ENCODE data around the gene ZDHHC8.

The ZDHHC8 gene

GRCh38 chr22:20130731-20131596, 640 bp upstream of the ZDHHC8 start:
- no peak for DNase-seq

DNA sequence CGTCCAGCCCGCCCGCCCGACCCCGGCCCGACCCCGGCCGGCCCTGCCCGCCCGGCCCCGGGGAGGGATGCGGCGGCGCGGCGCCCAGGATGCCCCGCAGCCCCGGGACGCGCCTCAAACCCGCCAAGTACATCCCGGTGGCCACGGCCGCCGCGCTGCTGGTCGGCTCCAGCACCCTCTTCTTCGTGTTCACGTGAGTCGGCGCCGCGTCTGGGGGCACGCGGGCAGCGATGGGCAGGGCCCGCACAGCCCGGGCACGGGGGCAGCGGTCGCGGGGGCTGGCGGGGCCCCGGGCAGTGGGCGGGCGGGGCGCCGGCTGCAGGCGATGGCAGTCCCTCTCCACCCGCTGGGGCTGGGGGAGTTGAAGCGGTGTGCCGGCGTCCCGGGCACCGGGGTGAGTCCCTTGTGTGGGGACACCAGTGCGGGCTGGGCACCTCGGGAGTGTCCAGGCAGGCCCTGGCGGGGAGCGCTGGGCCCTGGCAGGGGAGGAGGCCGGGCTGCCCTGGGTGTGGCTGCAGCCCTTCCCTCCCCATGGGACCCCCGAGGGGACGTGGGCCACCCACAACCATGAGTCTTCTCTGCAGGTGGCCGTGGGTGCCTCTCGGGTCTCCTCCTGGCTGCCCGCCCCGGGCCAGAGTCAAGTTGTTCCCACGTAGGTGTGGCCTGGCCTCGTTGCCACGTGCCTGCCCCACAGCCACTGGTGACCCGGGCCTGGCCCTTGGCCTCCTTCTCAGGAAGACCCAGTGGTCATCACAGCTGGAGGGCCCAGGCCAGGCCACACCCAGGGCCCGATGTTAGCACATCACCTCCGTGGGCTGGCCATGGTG, 468 bp downstream of the ZDHHC8 start:
- DNase-seq: no peak

DNA sequence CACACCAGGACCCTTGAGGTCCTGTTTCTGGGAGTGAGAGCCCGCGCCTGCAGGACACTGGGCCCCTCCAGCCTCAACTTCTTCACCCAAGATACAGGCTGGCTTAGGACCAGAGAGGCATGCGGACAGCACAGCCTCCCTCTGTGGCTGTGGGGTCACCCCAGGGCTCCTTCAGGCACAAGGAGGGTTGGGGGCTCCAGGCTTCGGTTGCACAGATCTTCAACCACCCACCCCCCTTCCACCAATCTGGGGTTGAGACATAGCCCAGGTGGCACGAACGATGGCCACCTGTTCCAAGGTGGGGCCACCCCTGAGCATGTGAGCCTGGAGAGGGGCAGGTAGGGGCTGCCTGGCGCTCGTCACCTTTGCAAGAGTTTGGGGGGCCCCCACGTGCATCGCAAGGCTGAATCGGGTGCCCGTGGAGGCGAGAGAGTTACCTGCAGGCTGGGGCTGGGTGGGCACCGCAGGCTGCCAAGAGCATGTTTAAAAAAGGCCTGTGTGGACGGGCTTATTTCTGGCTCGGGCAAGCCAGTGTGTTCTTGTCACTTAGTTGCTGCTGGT, 1.2 kb downstream of the ZDHHC8 start:
- no peak for DNase-seq

GRCh38 chr22:20133930-20134549, 2.4 kb downstream of the ZDHHC8 start:
- no peak for DNase-seq

DNA sequence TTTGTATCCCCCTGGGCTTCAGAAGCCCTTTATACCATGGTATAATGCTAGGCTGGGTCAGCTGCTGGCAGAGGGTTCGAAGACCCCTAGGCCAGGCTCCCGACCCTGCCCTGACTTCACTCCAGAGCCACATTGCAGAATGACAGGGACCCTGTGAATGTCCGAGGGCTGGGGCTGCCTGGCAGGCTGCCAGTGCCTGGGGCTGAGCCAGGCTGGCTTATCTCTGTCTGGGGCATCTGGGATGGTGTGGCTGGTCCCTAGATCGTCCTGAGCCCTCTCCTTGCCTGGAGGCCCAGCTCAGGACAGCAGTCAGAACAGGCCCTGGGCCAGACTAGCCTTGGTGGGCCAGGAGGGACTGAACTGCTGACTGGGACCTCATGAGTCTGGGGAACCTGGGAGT, 3.7 kb downstream of the ZDHHC8 start:
- DNase-seq: no peak

DNA sequence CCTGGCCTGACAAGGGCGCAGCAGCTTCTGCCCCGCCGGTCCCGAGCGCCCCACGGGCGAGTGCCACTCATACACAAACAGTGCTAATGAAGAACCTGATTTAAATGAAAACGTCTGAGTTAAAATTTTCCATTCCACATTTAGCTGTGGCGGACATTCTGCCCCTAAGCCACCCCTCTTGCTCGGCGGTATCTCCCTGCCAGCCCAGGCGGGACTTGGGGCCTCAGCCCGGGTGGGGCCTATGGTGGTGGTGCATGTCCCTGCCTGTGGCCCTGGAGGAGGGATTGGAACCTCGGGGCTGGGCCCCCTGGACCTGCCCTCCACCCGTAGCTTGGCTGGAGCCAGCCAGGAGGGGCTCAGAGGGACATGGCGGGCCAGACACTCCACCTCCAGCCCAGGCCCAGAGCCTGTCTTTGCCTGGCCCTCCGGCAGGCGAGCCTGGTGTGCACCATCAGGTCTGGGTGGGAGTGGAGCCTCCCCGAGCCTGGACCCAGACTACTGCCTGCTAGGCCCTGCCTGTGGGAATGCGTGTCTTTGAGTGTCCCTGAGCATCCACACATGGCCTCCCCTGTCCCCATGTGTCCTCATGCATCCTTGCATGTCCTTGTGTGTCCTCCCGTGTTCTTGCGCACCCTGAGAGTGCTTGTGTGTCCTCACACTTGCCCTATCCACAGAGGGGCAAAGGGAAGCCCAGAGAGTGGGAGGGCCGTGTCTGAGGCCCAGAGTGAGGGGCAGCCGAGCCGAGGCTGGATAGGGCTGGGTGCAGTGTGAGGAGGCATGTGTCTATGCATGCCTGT, 4.4 kb downstream of the ZDHHC8 start:
- DNase-seq: no peak

GRCh38 chr22:20136603-20136873, 4.9 kb downstream of the ZDHHC8 start:
- DNase-seq: no peak

- no peak for DNase-seq
Measured at GRCh38 chr22:20137113-20137512, 5.5 kb downstream of the ZDHHC8 start.

DNA sequence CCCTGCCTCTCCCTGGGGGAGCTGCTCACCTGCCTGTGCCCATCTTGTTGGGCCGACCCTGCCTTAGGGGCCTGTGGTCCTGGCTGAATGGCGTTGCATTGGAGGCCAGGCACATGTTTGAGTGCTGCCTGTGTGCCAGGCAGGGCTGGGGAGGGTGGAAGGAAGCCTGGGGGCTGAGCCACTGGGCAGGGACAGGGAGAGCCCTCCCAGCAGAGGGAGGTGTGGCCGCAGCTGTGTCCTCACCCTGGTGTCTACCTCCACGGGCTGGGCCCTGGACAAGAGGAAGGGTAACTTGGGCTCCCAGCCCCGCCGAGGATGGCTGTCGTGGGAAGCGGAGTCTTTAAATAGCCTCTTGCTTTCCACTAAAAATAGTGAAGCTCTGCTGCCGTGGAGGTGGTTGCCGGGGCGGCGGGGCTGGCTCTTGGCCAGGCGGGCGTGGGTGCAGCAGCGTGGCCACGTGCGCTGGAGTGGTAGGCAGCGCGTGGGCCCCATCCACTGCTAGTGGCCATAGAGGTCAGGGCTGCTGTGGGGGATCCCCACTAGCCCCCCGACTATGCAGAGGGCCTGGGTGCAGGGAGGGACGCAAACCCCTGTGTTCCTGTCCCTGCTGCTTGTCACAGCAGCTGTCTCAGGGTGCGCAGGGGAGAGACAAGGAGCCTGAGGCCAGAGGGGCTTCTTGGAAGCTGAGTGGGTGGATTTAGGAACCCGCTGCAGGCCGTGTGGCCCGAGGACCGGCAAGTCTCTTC, 6.2 kb downstream of the ZDHHC8 start:
- no peak for DNase-seq

DNA sequence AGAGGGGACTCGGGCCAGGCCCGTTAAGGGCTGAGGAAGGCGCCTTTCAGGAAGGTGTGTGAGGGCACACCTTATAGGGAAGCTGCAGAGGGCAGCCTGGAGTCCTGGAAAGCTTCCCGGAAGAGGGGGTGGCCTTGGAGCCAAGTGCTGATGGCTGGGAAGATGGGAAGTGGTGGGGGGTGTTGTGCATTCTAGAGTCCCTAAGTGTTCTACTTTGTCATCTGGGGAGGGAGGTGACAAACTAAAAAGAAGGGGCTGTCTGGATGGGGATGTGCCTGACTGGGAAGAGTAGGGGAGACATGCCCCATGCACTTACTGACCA, 6.8 kb downstream of the ZDHHC8 start:
- DNase-seq: no peak

DNA sequence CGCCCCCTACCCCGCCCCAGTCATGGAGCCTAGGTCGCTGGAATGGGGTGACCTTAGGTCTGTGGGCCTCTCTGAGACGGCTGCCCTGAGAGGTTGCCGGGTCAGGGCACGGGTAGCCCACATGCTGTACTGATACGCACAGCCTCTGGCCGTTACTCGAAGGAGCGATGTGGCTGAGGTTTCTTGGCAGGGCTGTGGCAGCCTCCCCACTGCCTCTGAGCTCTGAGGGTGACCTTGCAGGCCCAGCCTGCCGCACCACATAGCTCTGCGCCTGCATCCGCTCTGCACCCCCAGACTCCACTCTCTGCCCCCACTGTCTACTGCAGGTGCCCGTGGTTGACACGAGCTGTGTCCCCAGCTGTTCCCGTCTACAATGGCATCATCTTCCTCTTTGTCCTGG, 7.3 kb downstream of the ZDHHC8 start:
- no peak for DNase-seq

DNA sequence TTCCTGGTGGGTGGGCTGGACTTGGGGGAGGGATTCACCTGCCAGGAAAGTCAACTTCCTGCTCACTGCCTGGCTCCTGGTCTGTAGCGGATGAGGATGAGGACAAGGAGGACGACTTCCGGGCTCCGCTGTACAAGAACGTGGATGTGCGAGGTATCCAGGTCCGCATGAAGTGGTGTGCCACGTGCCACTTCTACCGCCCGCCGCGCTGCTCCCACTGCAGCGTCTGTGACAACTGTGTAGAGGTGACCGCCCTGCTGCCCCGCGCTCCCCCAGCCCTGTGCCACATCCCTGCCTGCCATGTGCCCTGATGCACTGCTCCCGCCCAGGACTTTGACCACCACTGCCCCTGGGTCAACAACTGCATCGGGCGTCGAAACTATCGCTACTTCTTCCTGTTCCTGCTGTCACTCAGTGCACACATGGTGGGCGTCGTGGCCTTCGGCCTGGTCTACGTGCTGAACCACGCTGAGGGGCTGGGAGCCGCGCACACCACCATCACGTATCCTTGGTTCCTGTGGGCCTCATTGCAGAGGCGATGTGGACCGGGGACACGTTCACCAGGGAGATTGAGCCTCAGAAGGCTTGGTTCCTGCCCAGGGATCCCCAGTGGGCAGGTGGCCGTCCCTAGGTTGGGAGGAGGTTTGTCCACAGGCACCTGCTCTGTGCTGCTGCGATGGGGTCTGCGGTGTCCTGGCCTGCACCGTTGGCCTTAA, 7.9 kb downstream of the ZDHHC8 start:
- no peak for DNase-seq

GRCh38 chr22:20140107-20140445, 8.5 kb downstream of the ZDHHC8 start:
- DNase-seq: no peak

DNA sequence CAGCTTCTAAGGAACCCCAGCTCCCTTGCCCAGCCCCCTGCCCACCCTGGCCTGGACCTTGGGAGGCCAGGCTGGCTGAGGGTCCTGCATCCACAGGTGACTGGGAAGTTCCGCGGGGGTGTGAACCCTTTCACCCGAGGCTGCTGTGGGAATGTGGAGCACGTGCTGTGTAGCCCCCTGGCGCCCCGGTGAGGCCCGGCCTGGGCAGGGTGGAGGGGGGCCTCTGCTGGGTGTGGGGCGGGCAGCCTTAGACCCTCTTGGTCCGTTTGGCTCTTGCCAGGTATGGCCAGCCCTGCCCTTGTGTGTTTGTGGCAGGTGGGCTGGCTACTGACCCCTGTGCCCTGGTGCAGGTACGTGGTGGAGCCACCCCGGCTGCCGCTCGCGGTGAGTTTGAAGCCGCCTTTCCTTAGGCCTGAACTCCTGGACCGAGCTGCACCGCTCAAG, 8.9 kb downstream of the ZDHHC8 start:
- no peak for DNase-seq

DNA sequence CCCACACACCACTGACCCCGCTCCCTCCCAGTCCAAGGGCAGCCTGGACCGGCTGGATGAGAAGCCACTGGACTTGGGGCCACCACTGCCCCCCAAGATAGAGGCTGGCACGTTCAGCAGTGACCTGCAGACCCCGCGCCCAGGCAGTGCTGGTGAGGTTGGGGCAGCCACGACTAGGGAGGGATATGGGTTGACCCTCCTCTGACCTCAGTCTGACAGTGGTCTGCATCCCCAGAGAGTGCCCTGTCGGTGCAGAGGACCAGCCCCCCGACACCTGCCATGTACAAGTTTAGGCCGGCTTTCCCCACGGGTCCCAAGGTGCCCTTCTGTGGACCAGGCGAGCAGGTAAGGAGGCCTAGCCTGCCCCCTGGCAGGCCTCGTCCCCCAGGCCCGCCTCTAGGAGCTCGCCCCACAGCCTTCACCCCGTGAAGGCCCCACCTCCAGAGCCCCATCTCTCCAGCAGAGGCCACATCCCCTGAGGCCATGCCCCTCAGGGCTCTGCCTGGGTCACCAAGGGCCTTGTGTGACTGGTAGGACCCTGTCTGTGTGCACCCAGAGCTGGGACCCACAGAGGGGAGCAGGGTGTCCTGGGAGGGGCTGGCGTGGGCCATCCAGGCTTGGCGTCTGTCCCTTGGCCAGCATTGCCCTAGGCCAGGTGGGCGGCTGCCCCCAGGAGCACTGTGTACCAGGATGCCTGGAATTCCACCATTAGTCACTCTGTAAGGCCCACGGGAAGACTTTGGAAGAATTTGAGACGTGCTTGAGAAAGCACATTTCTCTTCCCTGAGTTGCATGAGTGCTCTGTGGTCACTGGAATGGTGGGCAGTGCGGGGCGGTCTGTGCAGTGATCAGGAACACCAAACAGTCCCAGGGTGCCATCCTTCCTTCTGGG, 9.8 kb downstream of the ZDHHC8 start:
- DNase-seq: no peak

DNA sequence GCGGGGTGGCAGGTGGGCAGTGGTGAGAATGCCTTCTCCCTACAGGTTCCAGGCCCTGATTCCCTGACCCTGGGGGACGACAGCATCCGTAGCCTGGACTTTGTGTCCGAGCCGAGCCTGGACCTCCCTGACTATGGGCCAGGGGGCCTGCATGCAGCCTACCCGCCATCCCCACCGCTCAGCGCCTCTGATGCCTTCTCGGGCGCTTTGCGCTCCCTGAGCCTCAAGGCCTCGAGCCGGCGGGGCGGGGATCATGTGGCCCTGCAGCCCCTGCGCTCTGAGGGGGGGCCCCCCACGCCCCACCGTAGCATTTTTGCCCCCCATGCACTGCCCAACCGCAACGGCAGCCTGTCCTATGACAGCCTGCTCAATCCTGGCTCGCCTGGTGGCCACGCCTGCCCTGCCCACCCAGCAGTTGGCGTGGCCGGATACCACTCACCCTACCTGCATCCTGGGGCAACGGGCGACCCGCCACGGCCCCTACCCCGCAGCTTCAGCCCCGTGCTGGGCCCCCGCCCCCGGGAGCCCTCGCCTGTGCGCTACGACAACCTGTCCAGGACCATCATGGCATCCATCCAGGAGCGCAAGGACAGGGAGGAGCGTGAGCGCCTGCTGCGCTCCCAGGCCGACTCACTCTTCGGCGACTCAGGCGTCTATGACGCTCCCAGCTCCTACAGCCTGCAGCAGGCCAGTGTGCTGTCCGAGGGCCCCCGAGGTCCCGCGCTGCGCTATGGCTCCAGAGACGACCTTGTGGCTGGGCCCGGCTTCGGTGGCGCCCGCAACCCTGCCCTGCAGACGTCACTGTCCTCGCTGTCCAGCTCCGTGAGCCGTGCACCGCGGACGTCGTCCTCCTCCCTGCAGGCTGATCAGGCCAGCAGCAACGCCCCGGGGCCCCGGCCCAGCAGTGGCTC, 11.4 kb downstream of the ZDHHC8 start:
- DNase-seq: no peak

GRCh38 chr22:20143883-20144665, 12.5 kb downstream of the ZDHHC8 start:
- DNase-seq: no peak

DNA sequence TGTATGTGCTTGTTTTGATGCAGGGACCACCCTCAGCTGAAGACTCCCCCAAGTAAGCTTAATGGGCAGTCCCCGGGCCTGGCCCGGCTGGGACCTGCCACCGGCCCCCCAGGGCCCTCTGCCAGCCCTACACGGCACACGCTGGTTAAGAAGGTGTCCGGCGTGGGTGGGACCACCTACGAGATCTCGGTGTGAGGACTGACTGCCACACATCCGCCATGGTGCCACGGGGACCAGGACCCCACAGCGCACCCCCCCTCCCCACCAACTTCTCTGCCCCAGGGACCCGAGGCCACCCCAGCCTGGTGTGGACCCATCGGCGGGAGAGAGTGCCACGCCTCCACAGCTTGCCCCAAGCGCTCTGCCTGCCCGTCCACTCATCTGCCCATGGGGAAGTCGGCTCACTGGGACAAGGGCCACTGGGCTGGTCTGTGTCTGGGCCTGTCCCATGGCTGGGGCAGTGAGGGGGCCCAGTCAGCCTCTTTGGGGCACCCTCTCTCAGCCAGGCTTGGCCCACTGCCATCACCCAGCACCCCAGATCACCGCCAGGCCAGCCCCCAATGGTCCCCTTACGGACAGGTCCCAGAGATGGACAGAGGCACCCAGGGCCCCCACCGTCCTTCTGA, 13.7 kb downstream of the ZDHHC8 start:
- no peak for DNase-seq

Measured in GOT3 (cell line).